ENCODE measurements around the gene SETDB1. TPM values are rescaled to one million over a fixed set of nuclear protein-coding genes. Genes with fewer than 3 reads are reported as not detected.
A peak's percentile ranks its signal among the peaks of the same experiment; 100 is the strongest.

The SETDB1 gene
- total RNA-seq, 2 donors from 2014 or later: 68.6 to 73.5 TPM

DNA sequence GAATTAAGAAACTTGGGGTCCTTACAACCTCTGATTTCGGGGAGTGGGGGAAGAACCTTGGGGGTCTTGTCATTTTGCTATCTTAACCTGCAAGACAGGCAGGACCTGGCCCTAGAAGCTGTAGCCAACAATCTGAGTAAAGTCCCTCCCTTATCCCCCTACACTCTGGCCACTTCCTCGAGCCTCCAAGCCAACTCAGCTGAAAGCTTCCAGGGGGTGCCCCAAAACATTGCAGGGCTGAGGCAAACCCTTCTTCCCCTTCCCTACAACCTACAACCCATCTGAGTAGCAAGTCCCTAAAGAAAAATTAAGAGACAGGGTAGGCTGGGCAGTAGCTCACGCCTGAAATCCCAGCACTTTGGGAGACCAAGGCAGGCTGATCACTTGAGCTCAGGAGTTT is 43.5 kb downstream of the SETDB1 start:
- peaks cover 33% of the 10 kb centered on the region for H3K4me1 Mint-ChIP-seq
- Histone ChIP-seq H3K27ac (ENCODE audit: low read depth, low read length) (no peak overlapping the region), H3K36me3 (ENCODE audit: control insufficient read depth, insufficient read depth, low read length) (peaks cover 44% of the 10 kb centered on the region), H3K4me3 (ENCODE audit: low read length) (no peak overlapping the region), H3K4me1 (ENCODE audit: control insufficient read depth, insufficient read depth, low read length) (peaks cover 14% of the 10 kb centered on the region), H3K27me3 (ENCODE audit: control insufficient read depth, insufficient read depth, low read length, poor library complexity, severe bottlenecking) (no peaks in the 10 kb centered on the region), H3K9me3 (ENCODE audit: control insufficient read depth, low read length) (no peaks in the 10 kb centered on the region), H3K9ac (ENCODE audit: extremely low read depth, low read length, poor library complexity, severe bottlenecking) (no peak overlapping the region)
- 93 to 96% methylated on average over 3 of the region's 3 CpGs for WGBS, 2 experiments (ENCODE audit: insufficient coverage in 1 of 2, insufficient read length in 1 of 2)
- no peak for TF ChIP-seq CTCF (conservative IDR thresholded peaks at IDR 0.05)
- H3K27me3 Mint-ChIP-seq (ENCODE audit: insufficient read depth): no peaks in the 10 kb centered on the region
- H3K27ac Mint-ChIP-seq: no peak overlapping the region
- H3K9me3 Mint-ChIP-seq: no peaks in the 10 kb centered on the region
- no peak for DNase-seq
- H3K36me3 Mint-ChIP-seq (ENCODE audit: low read depth): peaks cover 41% of the 10 kb centered on the region
- H3K4me3 Mint-ChIP-seq: no peak overlapping the region

- H3K9me3 Mint-ChIP-seq: no peaks in the 10 kb centered on the region
- H3K27me3 ChIP-seq (ENCODE audit: control insufficient read depth, insufficient read depth, low read length, poor library complexity, severe bottlenecking): no peaks in the 10 kb centered on the region
- no peaks in the 10 kb centered on the region for H3K9me3 ChIP-seq (ENCODE audit: control insufficient read depth, low read length)
- H3K4me1 Mint-ChIP-seq: peaks cover 35% of the 10 kb centered on the region
- peaks cover 32% of the 10 kb centered on the region for H3K36me3 ChIP-seq (ENCODE audit: control insufficient read depth, insufficient read depth, low read length)
- H3K9ac ChIP-seq (ENCODE audit: extremely low read depth, low read length, poor library complexity, severe bottlenecking): no peak overlapping the region
- 42 to 65% methylated on average over 5 to 11 of the region's 11 CpGs for WGBS, 2 experiments (ENCODE audit: insufficient coverage in 1 of 2, insufficient read length in 1 of 2)
- H3K27ac Mint-ChIP-seq: peak overlapping the region; percentile 89
- TF ChIP-seq CTCF (conservative IDR thresholded peaks at IDR 0.05): no peak
- H3K36me3 Mint-ChIP-seq (ENCODE audit: low read depth): peaks cover 30% of the 10 kb centered on the region
- H3K4me3 Mint-ChIP-seq: peak overlapping the region; percentile 75
- peak; percentile 64 for DNase-seq
- peak overlapping the region; percentile 25 for H3K27ac ChIP-seq (ENCODE audit: low read depth, low read length)
- H3K4me1 ChIP-seq (ENCODE audit: control insufficient read depth, insufficient read depth, low read length): peaks cover 14% of the 10 kb centered on the region
- no peaks in the 10 kb centered on the region for H3K27me3 Mint-ChIP-seq (ENCODE audit: insufficient read depth)
- peak overlapping the region; percentile 81 for H3K4me3 ChIP-seq (ENCODE audit: low read length)
These were observed 44.8 kb downstream of the SETDB1 start for GRCh38 chr1:150970808-150971582.

DNA sequence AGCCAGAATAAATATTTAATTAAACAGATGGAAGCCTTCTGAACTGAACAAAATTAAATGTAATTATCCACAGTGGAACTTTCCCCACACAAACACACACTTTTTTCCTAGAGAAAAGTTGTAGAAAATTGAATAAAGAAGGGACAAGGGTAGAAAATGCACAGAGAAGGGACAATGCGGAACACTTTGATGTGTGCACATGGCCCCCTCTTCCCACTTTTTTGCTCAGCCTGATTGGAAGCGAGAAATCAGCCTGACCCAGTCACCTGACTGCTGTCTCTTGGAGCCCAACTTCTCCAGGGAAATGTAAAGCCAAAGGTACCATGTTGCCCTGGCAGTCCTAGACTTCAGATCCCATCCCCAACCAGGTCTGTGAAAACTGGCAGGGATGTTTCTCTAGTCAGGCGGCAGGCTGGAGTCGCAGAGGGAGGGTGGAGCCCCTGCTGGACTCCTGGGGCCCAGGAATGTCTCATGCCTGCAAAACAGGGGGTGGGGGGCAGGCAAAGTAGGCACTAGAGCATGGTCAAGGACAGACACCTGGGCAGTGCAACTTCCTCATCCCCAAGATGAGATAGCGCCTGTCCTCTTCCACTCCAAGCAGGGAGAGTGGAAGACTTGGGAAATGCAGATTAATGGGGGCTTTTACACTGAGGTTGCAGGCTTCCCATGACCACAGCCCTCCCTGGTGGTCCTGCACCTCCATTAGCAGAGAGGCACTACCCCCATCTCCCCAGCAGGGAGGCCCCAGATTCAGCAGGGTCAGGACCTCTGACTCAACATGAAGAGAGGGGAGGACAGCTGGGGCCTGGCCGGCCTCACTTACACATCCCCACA is 45.6 kb downstream of the SETDB1 start:
- Mint-ChIP-seq H3K4me3 (peak overlapping the region; percentile 75), H3K4me1 (peaks cover 40% of the 10 kb centered on the region), H3K9me3 (no peaks in the 10 kb centered on the region), H3K27me3 (ENCODE audit: insufficient read depth) (no peaks in the 10 kb centered on the region), H3K36me3 (ENCODE audit: low read depth) (peaks cover 22% of the 10 kb centered on the region), H3K27ac (peak overlapping the region; percentile 89)
- 40 to 42% methylated on average over 3 to 6 of the region's 6 CpGs for WGBS, 2 experiments (ENCODE audit: insufficient coverage in 1 of 2, insufficient read length in 1 of 2)
- no peaks in the 10 kb centered on the region for H3K9me3 ChIP-seq (ENCODE audit: control insufficient read depth, low read length)
- peak; percentile 81 for DNase-seq
- H3K27ac ChIP-seq (ENCODE audit: low read depth, low read length): peak overlapping the region; percentile 25
- H3K27me3 ChIP-seq (ENCODE audit: control insufficient read depth, insufficient read depth, low read length, poor library complexity, severe bottlenecking): no peaks in the 10 kb centered on the region
- peak overlapping the region; percentile 81 for H3K4me3 ChIP-seq (ENCODE audit: low read length)
- peaks cover 14% of the 10 kb centered on the region for H3K4me1 ChIP-seq (ENCODE audit: control insufficient read depth, insufficient read depth, low read length)
- peaks cover 24% of the 10 kb centered on the region for H3K36me3 ChIP-seq (ENCODE audit: control insufficient read depth, insufficient read depth, low read length)
- H3K9ac ChIP-seq (ENCODE audit: extremely low read depth, low read length, poor library complexity, severe bottlenecking): no peak overlapping the region
- peak; percentile 47 for TF ChIP-seq CTCF (conservative IDR thresholded peaks at IDR 0.05)
